ENCODE measurements around the gene WDR86.

- TF ChIP-seq CTCF (IDR thresholded peaks at IDR 0.05; ENCODE audit: low read depth, low read length, poor library complexity, severe bottlenecking) (no peak), EZH2phosphoT487 (IDR thresholded peaks at IDR 0.05; ENCODE audit: borderline replicate concordance, low read length) (no peak)
These were observed 3.4 kb upstream of the WDR86 start for GRCh38 chr7:151413241-151413640.

All from DOHH2 (cell line).